Left cardiac atrium (tissue), 4 donors: ENCODE measurements around the gene GABRR1. TPM values are rescaled to one million over a fixed set of nuclear protein-coding genes. Genes with fewer than 3 reads are reported as not detected.
A peak's percentile ranks its signal among the peaks of the same experiment; 100 is the strongest.

Experiments used
- ATAC-seq, 2 donors: fragments of 200-7000 bp; cut with Tn5 transposase; one replicate each; pipeline ENCODE4 v1.9.1; 2020; ENCODE audit warnings: mild to moderate bottlenecking in 2 of 2, moderate library complexity in 2 of 2
- DNase-seq: peaks from one replicate; pipeline ENCODE4 v3.0.0-alpha.2; 2020
- intact Hi-C, 2 donors: fragments of 100-400 bp; cut with DNase I; formaldehyde crosslinking; loops; one replicate each; pipeline versions ENCODE4 v1.14.1 to v1.15.1; 2022 to 2023
- total RNA-seq, 2 donors: library from RNA; stranded (reverse); fragmentation: NEBNext Ultra II Directional; extraction: Animal tissue kit (Norgen Biotek cat#: 25700); gene quantifications; one replicate each; pipeline ENCODE4 v1.2.1, GENCODE V29; 2021
- donor health status: DM: no; HTN: yes; CAD: no.
- donor health status: DM: no; HTN: yes; CAD: no; lungs with severe emphysema.
- donor health status: DM: yes; HTN: yes; CAD: no.
- donor health status: Dilated cardiomyopathy.

Gene GABRR1
- total RNA-seq, 2 donors from 2014 or later, result not detected

DNA sequence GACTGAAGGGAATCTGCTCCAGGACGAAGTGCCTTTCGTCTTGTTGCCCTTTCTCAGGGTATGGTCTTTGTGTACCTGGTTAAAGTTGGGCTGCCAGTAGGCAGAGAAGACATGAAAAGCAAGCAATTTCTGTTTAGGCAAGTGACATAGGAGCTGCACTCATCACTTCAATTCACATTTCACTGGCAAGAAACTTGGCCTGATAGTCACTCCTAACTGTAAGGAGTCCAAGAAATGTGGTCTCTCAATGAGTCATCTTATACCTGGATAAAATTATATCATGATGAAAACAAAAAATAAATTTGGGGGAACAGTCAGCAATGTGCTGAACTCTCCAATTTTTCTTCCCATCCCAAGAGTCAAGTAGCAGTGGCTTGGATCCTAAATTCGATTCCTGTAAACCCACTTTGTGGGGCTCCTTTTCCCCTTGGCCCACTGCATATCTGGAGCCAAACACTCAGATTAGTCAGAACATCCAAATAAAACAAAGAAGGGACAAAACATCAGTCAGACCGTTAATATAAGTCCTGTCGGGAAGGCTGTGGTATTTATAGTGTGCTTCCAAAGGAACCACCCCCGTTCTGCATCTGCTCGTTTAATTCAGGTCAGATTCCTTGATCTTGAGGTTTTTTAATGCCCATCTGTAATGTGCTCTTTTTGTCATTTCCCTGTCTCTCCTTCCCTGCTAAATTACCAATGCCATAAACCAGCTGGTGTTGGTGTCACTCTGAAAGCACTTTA lies 5.0 kb upstream of the GABRR1 start:
- intact Hi-C loops, result no loop called here
- peak in 1 of 2 donors; percentile 36 for ATAC-seq
- DNase-seq, result no peak

DNA sequence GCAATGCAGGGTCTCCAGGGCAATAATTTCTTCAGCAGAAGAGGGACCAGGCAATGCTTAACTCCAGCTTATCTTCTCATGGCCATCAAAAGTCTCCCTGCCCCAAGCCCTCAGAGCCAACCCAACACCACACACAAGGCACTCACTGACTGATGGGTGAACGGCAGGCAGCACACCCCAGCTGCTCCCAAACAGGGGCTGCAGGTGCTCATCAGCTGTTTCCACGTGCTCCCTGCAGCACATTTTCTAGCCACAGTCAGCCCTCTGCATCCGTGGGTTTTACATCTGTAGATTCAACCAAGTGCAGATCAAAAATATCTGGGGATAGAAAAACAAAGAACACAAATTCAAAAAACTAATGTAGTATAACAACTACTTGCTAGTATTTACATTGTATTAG lies 4.0 kb upstream of the GABRR1 start:
- no peak for ATAC-seq
- no peak for DNase-seq

DNA sequence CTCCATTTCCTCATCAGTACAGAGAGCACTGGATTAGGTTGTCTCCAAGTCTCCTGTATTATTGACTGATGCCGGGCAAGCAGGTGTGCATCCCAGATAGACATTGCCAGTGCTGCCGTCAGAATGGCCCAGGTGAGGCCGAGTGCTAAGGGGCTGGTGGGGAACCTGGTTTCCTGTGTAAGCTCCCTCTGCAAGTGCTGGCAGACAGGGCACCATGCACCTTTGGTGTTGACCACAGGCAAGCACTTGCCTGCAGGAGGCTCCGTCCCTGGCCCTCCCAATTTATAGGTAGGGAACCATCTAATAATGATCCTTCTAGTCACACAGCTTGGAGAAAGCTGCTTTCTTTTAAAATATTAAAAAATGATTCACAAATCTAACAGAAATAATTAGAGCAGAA lies 747 bp downstream of the GABRR1 start:
- DNase-seq (no peak), ATAC-seq (no peak)
- intact Hi-C loops, result no loop called here

More for the DNA sequence above, 4.0 kb upstream of the GABRR1 start:
- intact Hi-C loops, result no loop called here

DNA sequence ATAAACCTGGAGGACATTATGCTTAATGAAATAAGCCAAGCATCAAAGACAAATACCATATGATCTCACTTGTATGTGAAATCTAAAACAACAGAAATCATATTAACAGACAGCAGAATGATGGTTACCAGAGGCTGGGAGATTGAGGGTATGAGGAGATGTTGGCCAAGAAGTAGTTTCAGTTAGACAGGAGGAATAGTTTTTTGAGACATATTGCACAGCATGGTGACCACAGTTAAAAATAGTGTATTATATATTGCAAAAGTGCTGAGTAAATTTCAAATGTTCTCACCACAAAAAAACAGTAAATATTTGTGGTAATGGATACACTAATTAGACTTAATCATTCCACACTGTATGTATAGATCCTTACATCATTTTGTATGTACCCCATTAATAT lies 1.8 kb downstream of the GABRR1 start:
- DNase-seq (no peak), ATAC-seq (no peak)
- intact Hi-C loops, result no loop called here

DNA sequence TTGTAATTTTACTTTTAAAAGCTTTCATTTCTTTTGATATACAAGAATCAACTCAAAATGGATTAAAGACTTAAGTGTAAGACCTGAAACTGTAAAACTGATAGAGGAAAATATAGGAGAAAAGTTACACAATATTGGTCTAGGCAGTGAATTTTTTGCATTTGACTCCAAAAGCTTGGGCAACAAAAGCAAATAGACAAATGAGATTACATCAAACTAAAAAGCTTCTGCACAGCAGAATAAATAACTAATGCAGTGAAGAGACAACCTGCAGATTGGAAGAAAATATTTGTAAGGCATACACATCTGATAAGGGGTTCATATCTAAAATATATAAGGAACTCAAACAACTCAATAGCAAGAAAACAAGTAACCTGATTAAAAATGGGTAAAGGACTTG lies 3.0 kb downstream of the GABRR1 start:
- DNase-seq (no peak), ATAC-seq (no peak)
- intact Hi-C loops, result no loop called here

DNA sequence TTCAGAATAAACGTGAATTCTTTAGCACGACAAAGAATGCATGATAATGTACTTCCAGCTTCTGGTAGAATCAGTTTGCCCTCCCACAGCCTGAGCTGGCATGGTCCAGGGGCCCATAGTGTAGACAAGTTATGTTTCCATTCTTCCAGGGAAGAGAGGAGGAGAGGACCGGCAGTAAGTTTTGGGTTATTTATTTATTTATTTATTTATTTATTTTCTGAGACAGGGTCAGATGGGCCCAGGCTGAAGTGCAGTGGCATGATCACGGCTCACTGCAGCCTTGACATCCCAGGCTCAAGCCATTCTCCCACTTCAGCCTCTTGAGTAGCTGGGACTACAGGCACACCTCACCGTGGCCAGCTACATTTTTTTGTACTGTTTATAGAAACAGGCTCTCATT lies 4.7 kb downstream of the GABRR1 start:
- DNase-seq (no peak), ATAC-seq (no peak)
- intact Hi-C loops, result no loop called here

DNA sequence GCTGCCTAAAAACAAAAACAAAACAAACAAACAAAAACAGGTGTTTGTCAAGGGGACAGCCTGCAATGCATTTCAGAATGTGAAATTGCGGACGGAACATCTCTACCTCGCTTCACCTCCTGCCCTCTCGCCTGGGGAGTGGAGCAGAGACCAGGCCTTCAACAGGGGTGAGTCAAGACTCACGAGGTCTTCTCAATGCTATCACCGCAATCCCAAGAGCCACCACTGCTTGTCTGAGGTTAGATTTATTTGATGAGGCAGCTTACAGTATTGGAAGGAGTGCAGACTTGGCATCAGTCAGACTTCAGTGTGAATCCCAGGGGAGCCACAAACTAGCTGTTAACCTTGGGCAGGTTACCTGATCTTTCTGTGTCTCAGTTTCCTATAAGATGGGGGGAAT lies 7.7 kb downstream of the GABRR1 start:
- no peak for ATAC-seq
- intact Hi-C loops, result no loop called here

DNA sequence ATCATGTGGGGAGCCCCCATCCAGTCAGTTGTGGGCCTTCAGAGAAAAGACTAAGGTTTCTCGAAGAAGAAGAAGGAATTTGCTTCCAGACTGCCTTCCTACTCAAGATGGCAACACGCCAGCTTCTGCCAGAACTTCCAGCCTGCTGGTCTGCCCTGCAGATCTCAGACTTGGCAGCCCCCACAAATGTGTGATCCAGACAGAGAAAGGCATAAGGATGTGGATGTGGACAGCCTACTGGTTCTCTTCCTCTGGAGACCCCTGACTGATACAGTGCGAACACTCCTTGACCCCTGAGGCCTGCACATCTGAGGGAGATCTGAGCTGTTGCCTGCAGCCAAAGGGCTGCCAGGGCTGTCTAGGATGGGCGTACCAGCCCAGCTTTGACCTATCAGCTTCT lies 8.6 kb downstream of the GABRR1 start:
- intact Hi-C loops, result no loop called here
- ATAC-seq (no peak), DNase-seq (no peak)

More for the DNA sequence above, 7.7 kb downstream of the GABRR1 start:
- no peak for DNase-seq

DNA sequence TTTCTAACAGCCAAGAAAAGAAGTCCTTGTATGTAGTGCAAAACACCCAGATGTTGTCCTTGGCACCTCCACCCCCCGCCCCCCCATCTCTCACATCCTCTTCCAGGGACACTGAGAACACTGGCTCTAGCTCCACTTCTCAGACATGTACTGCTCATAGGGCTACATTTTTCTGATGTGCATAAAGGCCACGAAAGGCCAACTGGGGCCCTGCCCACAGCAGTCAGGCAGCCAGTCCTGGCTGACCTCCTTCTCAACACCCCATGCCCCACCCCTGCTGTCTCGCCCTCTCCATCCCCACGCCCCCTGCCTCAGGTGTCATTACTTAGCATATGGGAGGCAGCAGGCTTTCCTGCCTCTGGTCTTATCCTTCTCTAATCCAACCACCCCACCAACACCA lies 11.3 kb downstream of the GABRR1 start:
- ATAC-seq, result no peak
- DNase-seq, result no peak
- intact Hi-C loops, result no loop called here

DNA sequence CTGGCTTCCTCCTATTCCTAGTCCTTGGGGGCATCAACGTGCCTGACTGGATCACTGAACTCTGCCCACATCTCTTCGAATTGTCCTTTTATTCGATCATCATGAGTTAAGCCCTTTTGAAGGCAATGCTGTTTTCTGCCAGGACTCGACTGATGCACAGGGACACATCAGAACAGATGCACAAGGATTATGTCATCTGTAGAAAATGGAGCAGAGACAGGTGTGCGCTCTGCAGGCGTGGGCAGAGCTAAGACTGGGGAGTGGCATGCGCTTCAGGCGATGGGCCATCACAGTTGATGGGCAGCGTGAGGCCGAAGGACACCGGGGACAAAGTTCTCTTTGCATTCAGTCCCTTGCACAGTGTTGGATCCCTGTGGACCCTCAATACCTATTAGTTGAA lies 13.1 kb downstream of the GABRR1 start:
- intact Hi-C loops, result no loop called here
- ATAC-seq, result no peak
- no peak for DNase-seq

DNA sequence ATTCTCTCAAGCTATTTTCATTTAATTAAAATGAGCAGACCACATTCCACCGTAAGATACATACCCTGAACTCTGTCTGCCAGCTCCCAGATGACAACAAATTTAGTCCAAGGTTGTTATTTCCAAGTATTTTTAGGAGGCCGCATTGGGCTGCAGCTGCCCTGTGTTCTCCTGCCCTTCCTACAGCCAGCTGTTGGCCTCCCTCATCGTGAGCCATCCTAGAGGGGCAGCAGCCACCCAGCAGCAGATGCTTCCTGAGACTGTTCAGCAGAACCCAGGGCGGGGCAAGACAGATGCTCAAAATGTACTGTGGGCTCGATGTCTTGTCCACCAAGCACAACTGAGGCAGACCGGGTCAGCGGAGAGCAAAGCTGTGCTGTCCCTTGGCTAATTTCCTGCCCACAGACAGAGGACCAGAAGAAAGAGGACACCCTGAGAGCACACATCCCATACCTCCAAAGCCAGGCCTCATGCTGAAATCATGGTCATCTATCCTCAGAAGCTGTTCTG lies 16.4 kb downstream of the GABRR1 start:
- no peak for DNase-seq
- ATAC-seq, result no peak
- intact Hi-C loops, result no loop called here

DNA sequence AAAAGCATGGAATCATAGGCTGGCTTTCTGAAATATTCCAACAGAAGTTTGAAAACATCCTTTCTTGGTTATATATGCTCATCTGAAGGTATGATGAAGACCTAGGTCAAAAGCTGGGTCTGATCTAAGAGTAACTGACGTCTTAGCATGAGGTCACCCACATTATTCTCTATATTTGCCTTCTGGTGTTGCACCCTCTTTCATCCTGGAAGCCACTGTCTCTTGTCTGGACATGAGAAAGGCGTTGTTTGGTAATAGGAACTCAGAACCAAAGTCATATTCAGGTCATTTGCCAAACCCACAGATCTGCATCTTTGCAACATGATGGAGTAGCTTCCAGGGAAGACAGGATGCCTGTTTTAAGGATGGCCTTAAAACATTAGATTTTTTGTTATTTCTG lies 17.6 kb downstream of the GABRR1 start:
- ATAC-seq (no peak), DNase-seq (no peak)
- intact Hi-C loops, result no loop called here

DNA sequence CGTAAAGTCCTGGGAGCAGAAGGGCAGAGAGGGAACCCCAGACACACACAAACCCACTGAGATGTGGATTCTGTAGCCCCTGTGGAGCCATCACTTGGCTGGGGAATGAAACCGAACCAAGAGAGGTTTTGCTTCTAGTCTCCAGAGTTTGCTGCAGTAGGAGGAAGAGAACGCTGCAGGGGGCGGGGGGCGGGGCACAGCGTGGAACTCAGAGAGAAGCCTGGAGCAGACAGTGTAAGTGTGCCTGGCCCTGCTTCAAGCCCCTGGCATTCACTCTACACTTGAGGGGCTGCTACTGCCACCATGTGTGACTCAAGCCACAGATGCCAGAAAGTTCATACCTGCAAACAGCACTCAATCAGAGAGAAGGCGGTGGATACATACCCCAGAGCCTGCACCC lies 18.9 kb downstream of the GABRR1 start:
- ATAC-seq, result no peak
- no peak for DNase-seq
- intact Hi-C loops, result no loop called here

DNA sequence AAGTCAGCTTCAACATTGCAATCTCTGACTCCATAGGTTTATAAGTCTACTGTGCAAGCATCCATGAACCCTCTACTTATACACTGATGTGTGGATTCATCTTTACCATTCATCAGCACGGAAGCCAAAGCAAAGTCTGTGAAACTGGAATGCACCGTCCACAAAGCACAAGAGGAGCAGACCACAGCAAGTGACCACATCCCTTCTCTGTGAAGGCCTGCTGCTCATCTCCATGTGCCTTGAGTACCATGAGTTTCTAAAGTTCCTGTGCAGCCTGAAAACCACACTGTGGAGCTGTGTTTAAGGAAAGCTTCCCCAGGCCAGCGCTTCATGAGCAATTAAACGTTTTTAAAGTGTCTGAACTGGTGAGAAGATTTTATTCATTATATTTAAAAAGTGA lies 20.0 kb downstream of the GABRR1 start:
- intact Hi-C loops, result no loop called here
- ATAC-seq, result no peak
- DNase-seq, result no peak

DNA sequence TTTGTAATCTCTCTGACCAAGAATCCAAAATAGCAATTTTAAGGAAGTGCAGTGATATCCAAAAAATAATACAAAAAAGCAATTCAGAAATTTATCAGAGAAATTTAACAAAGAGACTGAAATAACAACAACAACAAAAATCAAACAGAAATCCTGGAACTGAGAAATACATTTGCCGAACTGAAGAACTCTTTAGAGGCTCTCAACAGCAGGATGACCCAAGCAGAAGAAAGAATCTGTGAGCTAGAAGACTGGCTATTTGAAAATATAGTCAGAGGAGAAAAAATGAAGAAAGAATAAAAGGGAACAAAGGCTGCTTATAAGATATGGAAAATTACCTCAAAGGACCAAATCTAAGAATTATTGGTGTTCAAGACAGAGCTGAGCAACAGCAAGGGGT lies 22.6 kb downstream of the GABRR1 start:
- intact Hi-C loops, result no loop called here
- ATAC-seq (no peak), DNase-seq (no peak)

DNA sequence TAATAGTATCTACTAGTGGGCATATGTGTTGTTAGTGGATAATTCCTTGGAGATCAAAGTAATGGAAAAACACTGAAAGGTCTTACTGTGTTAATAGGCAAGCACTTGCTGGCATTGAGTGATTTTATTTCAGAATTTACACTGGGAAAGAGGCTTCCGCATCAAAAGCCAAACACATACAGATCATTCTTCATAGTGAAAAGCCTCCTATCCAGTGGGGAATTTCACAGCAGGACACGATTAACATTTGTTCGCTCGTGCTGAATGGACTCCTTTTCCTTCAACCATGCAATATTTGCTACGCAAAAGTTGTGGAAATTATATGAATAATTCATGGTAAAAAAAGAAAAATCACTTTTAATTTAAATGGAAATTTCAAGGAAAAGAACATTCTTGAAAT lies 26.4 kb downstream of the GABRR1 start:
- intact Hi-C loops, result no loop called here
- DNase-seq (no peak), ATAC-seq (no peak)

DNA sequence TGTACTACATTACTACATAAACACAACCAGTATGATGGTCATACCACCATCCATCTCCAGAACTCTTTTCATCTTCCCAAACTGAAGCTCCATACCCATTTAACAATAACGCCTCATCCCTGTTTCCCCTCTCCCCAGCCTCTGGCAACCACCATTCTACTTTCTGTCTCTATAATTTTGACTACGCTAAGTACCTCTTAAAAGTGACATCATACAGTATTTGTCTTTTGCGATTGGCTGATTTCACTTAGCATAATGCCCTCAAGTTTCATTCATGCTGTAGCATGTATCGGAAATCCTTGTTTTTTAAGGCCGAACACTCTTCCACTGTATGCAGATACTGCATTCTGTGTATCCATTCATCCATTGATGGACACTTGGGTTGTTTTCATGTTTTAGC lies 29.7 kb downstream of the GABRR1 start:
- no peak for ATAC-seq
- intact Hi-C loops, result no loop called here
- DNase-seq, result no peak

DNA sequence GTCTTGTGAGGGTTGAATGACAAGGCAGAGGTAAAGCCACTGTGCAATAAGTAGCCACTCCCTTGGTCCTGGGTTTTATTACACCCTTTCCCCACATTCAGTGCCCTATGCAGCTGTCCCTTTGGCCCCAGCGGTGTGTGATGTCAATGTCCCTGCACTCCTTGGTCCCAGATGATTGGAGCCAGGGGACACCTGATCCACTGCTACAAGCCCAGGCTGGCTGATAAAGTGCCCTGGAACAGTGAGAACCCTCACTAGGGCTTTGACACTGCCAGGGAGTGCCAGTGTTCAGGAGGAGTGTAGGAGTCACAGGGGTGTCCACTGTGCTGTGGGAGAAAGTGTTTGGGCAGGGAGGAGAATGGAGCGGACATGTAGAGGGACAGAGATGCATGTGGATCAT lies 30.4 kb downstream of the GABRR1 start:
- DNase-seq (no peak), ATAC-seq (peak in 1 of 2 donors; percentile 32)
- intact Hi-C loops, result no loop called here

DNA sequence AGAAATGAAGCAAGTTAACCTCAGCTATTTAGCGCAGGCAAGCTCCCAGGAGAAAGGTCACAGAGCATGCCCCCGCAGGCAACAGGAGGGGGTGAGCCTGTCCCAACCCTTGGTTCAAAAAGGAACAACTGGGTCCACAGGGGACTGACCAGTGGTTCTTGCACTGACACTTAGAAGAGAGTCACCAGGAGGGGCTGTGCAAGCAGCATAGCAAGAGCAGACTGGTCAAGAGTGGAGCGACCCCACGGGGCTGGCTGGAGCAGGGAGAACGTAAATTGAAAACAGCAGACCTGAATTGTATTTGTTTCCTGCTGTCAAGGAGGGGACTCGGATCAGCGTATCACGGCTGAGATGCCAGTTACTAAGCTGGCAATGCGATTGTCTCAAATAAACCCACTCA lies 32.8 kb downstream of the GABRR1 start:
- intact Hi-C loops, result no loop called here
- no peak for DNase-seq
- ATAC-seq, result no peak

DNA sequence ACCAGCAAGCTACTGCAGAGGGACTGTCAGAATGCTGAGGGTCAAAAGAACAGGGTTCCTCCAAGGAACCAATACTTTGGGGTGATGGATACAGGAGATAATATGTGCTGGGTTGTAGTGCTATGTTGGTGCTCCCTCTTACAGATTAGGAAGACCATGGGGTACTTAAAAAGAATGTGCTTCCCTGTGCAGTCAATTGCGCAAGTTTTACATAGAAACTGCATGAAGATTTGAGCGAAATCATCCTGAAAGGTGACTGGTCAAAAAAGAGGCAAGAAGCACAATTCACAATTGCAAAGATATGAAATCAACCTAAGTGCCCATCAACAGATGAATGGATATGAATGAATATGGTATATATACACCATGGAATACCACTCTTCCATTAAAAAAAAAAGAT lies 33.9 kb downstream of the GABRR1 start:
- intact Hi-C loops, result no loop called here
- ATAC-seq (no peak), DNase-seq (no peak)

DNA sequence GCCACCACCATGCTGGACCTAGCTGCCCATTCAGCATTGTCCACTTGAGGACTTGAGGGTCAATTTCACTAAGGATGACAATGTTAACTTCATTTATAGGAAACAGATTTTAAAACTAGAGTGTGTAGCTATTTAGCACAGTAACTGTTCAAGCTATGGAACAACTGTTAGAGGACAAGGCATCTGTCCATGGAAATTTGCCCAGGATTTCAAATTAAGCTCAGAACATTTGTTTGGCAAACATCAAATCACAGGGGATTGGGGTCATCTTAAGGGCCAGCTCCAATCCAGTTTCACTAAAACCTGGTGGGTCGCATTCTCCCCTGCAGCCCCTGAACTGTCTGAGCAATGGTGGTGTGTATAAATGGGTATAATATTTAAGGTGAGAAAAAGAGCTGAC lies 36.2 kb downstream of the GABRR1 start:
- intact Hi-C loops, result no loop called here
- ATAC-seq, result no peak

DNA sequence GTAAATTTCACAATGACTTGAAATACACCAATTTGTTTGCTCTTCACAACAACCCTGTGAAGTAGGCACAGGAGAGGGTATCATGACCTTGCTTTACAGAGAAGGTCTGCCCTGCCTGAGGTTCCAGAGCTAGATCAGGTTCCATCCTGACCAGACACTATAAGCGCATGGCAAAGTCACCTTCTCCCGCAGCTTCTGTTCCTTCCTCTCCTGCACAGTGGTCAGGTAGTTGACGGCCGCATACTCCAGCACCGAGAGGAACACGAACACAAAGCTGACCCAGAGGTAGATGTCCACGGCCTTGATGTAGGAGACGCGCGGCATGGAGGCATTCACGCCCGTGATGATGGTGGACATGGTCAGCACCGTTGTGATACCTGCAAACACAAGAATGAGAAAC lies 37.0 kb downstream of the GABRR1 start:
- intact Hi-C loops, result no loop called here

More for the DNA sequence above, 36.2 kb downstream of the GABRR1 start:
- no peak for DNase-seq

More for the DNA sequence above, 37.0 kb downstream of the GABRR1 start:
- DNase-seq (no peak), ATAC-seq (no peak)
